IPS-18c (cell line): Measurements from ENCODE around the gene SRSF2.
"Not testable (repeated sequence)": the region's sequence is repeated elsewhere in the genome, so short reads cannot be mapped to it uniquely, and the experiment has no call there.

Source experiments
- H3K4me3 ChIP-seq: 2 replicates; pipeline ENCODE4 v1.7.0; 2013; ENCODE audit warnings: low read depth, mild to moderate bottlenecking, low read length, moderate library complexity; ENCODE audit not compliant: insufficient read depth
- H3K9me3 ChIP-seq: one replicate; pipeline ENCODE4 v1.6.1; 2013; ENCODE audit warnings: mild to moderate bottlenecking, low read length, moderate library complexity; ENCODE audit not compliant: control insufficient read depth, insufficient read depth

The SRSF2 gene

DNA sequence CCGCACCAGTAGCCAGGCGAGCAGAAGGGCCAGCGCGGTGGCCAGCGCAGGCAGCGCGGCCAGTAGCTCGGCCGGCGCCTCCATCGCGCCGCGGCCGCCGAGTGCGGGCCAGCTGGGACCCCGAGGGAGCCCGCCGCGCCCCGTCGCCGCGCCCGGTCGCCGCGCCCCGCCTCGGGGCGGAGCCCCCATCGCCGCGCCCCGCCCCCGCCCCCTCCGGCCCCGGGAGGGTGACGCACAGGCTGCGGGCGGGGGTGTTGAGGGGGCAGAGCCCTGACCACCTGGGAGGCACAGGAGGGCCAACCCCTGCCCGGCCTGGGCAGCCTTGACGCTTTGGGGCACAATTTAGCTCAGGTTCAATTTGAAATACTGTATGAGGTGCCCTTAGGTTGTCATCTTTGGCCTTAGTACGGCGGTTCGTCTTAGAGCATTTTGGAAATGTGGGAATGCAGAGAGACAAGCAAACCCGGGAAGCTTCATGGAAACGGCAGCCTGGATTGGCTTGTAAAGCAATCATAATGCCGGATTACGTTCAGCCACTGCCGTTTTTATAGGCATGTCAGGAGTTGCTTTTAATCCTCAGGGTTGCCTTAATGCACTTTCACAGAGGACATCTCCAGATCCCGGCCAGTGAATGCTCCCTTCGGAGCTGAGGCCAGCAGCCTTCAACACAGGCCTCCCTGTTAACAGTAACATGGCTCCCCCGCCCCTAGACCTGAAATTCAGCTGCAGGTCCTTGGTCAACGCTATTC, 26.1 kb downstream of the SRSF2 start, which contains the start of gene MXRA7:
TSS of gene MXRA7 (minus strand) at position 103 of the 749 bp plus-strand sequence. CDS start at position 84, 19 bp downstream.
- Histone ChIP-seq H3K9me3 (no peaks in the 10 kb centered on the region), H3K4me3 (peak within 1 kb of the TSS; percentile 62)

GRCh38 chr17:76709951-76710862, 26.9 kb downstream of the SRSF2 start:
- H3K4me3 ChIP-seq: peak overlapping the region; percentile 62
- H3K9me3 ChIP-seq: not testable (repeated sequence)

DNA sequence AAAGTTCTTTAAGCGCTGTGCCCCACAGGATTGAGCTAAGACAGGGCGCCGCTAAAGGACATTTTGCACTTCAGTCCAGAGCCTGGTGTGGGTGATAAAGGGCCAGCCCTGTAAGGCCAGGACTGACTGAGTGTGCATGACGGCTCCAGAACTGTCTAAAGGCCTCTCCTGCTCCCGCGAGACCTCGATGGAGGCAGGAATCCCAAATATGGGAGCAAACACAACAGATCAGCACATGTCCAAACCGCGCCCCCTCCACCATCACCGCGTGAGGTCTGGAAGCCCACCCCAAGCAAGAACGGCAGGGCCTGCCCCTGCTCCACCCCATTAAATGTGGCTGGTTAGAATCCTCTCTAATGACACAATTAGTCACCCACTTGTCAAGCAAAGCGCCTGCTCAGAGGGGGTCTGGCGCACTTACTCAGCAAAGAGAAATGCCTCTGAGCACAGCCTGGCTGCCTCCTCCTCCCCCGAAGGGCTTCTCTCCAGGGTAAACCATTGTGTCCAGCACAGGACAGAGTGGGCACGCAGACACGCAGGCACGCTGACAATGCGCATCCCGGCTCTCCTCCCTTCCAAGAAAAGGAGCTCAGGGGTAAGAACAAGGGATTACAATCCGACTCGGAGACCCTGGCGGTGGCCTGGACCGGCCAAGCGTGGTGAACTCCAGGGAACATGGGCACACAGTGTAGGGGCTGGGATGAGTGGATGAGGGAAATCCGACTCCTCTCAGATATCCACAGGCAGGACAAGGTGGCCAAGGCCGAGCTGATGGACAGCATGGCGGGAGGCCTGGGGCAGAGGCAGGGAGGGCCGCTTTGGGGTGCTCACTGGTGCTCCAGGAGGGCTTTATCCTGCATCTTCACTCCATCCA, 27.8 kb downstream of the SRSF2 start:
- Histone ChIP-seq H3K9me3 (no peaks in the 10 kb centered on the region), H3K4me3 (peak overlapping the region; percentile 36)

DNA sequence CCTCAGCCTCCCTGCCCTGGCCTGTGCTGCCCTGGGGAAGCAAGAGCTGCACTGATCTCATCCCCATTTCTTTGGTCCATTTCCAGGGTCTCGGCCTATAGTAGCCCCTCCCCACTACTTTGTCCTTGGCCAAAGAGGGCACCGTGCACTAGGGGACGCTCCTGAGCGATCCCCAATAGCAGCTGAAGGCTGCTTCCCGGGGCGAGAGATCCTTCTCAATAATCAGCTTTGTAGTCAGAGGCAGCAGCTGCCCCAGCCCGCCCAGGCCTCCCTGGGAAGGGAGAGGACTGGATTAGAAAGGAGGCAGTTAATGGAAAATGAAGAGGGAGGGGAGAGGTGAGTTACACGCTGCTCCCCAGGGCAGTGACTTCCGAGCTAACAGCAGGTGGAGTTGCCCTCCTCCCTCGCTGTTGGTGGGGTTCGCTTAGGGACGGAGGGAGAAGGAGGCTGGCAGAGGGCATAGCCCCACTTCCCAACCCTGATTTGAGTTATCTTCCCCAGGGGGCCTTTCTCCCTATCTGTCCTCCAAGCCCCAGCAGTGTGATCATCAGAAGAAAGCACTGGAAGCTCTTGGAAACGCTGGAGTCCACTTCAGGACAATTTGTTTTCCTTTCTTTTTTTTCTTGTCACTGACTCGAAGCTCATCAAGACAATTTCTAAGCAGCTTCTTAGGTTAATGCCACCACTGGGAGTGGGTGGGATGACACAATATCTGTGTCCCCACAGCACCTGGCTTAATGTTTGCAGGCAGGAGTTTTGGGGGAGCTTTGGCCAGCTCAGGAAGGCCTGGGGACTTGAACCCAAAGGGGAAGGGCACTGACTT, 28.9 kb downstream of the SRSF2 start:
- Histone ChIP-seq H3K9me3 (no peaks in the 10 kb centered on the region), H3K4me3 (0 out of 2 replicates have a peak overlapping the region, but pooled peaks have one; percentile 20)

- Histone ChIP-seq H3K4me3 (no peak overlapping the region), H3K9me3 (no peaks in the 10 kb centered on the region)
Measured at GRCh38 chr17:76706817-76707216, 30.3 kb downstream of the SRSF2 start.

GRCh38 chr17:76704805-76705204, 32.3 kb downstream of the SRSF2 start:
- Histone ChIP-seq H3K4me3 (no peak overlapping the region), H3K9me3 (no peaks in the 10 kb centered on the region)

GRCh38 chr17:76702941-76703637, 34.0 kb downstream of the SRSF2 start:
- H3K9me3 ChIP-seq: peaks cover 2% of the 10 kb centered on the region
- H3K4me3 ChIP-seq: no peak overlapping the region

GRCh38 chr17:76702076-76702475, 35.1 kb downstream of the SRSF2 start:
- Histone ChIP-seq H3K4me3 (no peak overlapping the region), H3K9me3 (peaks cover 2% of the 10 kb centered on the region)

GRCh38 chr17:76701471-76701967, 35.6 kb downstream of the SRSF2 start:
- H3K4me3 ChIP-seq: no peak overlapping the region

DNA sequence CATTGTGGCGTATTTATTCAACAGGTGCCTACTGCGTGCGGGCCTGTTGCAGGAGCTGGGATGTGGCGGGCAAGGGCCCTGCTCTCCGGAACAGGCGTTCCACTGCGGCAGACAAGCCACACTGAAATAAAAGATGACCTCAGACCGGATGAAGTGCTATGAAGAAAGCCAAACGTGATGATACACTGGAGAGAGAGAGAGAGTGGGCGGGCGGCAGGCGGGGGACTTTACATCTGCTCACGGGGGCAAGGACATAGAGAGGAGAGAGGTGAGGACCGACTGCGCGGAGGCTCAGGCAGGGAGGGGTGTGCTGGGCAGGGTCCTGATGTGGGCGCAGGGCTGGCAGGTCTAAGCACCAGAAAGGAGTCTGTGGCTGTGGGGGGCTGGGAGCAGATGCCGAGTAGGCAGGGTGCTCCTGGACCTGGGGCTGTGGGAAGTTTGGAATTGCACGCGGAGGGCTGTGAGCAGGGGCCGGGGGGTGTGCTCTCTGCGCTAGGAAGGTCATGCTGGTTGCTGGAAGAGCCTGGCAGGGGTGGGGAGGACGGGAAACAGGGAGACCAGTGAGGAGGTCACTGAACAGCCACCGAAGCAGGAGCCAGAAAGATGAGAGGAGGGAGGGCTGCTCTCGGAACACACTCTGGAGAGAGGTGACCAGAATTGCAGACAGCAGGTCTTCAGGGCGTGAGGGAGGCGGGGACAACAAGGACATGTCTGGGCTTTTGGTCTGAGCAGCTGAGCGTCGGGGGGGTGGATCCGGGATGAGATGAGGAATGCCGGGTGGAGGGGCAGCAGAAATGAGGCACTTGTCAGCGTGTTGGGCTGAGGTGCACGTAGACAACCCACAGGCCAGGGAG, 36.3 kb downstream of the SRSF2 start:
- Histone ChIP-seq H3K9me3 (peaks cover 2% of the 10 kb centered on the region), H3K4me3 (no peak overlapping the region; the same call in 1 of the 2 replicates)

More at GRCh38 chr17:76701471-76701967, 35.6 kb downstream of the SRSF2 start:
- H3K9me3 ChIP-seq: peaks cover 2% of the 10 kb centered on the region

GRCh38 chr17:76700270-76700616, 36.9 kb downstream of the SRSF2 start:
- peaks cover 2% of the 10 kb centered on the region for H3K9me3 ChIP-seq
- no peak overlapping the region for H3K4me3 ChIP-seq

- H3K9me3 ChIP-seq, H3K4me3 ChIP-seq: not testable (repeated sequence)
Measured at GRCh38 chr17:76698466-76698977, 38.6 kb downstream of the SRSF2 start.

GRCh38 chr17:76697702-76698465, 39.2 kb downstream of the SRSF2 start:
- no peak overlapping the region for H3K4me3 ChIP-seq
- H3K9me3 ChIP-seq: peaks cover 2% of the 10 kb centered on the region
